Nephron (organoid): ENCODE measurements around the gene CD209.
"Not testable (repeated sequence)": the region's sequence is repeated elsewhere in the genome, so short reads cannot be mapped to it uniquely, and the experiment has no call there.

Experiments
- H3K27ac Mint-ChIP-seq, 3 experiments: 2 replicates each; pipeline ENCODE4 v1.8.0; 2020; ENCODE audit warnings: mixed read lengths in 3 of 3, mild to moderate bottlenecking in 2 of 3, moderate library complexity in 1 of 3
- H3K27me3 Mint-ChIP-seq: 2 replicates; pipeline ENCODE4 v1.8.0; 2021; ENCODE audit warnings: low read depth, mild to moderate bottlenecking, moderate library complexity, mixed read lengths
- H3K36me3 Mint-ChIP-seq: 2 replicates; pipeline ENCODE4 v1.8.0; 2020; ENCODE audit warnings: low read depth, mixed read lengths
- H3K4me1 Mint-ChIP-seq: 2 replicates; pipeline ENCODE4 v1.8.0; 2020; ENCODE audit warnings: mixed read lengths
- H3K4me3 Mint-ChIP-seq, 3 experiments: 2 replicates each; pipeline ENCODE4 v1.8.0; 2020; ENCODE audit warnings: mild to moderate bottlenecking in 3 of 3, mixed read lengths in 3 of 3, moderate library complexity in 2 of 3
- H3K9me3 Mint-ChIP-seq: 2 replicates; pipeline ENCODE4 v1.8.0; 2020; ENCODE audit warnings: mixed read lengths
- TF ChIP-seq, protein P1 (sequence below), 3 experiments: fragments of 200-600 bp; sonication (generic); IDR thresholded peaks; one replicate each; pipeline ENCODE4 v1.5.0; 2021; ENCODE audit warnings: antibody characterized with exemption in 3 of 3; ENCODE audit not compliant: unreplicated experiment in 3 of 3

Gene CD209

DNA sequence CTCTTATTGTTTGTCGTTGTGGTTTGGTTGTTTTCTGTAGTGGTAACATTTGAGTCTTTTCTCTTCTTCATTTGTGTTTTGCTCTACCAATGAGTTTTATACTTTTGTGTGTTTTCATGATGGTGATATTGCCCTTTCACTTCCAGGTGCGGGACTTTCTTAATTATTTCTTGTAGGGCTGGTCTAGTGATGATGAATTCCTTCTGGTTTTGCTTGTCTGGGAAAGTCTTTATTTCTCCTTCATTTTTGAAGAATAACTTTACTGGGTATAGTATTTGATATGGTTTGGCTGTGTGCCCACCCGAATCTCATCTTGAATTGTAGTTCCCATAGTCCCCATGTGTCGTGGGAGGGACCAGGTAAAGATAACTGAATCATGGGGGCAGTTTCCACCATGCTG, 8.9 kb upstream of the CD209 start:
- Mint-ChIP-seq H3K9me3 (peaks cover 48% of the 10 kb centered on the region), H3K4me3 (no peak overlapping the region), H3K4me1 (no peaks in the 10 kb centered on the region), H3K36me3 (no peaks in the 10 kb centered on the region), H3K27me3 (peaks cover 4% of the 10 kb centered on the region), H3K27ac (no peak overlapping the region)
- TF ChIP-seq, protein P1, sequence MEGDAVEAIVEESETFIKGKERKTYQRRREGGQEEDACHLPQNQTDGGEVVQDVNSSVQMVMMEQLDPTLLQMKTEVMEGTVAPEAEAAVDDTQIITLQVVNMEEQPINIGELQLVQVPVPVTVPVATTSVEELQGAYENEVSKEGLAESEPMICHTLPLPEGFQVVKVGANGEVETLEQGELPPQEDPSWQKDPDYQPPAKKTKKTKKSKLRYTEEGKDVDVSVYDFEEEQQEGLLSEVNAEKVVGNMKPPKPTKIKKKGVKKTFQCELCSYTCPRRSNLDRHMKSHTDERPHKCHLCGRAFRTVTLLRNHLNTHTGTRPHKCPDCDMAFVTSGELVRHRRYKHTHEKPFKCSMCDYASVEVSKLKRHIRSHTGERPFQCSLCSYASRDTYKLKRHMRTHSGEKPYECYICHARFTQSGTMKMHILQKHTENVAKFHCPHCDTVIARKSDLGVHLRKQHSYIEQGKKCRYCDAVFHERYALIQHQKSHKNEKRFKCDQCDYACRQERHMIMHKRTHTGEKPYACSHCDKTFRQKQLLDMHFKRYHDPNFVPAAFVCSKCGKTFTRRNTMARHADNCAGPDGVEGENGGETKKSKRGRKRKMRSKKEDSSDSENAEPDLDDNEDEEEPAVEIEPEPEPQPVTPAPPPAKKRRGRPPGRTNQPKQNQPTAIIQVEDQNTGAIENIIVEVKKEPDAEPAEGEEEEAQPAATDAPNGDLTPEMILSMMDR (IDR thresholded peaks at IDR 0.05; ENCODE audit: unreplicated experiment in 3 of 3): no peak

DNA sequence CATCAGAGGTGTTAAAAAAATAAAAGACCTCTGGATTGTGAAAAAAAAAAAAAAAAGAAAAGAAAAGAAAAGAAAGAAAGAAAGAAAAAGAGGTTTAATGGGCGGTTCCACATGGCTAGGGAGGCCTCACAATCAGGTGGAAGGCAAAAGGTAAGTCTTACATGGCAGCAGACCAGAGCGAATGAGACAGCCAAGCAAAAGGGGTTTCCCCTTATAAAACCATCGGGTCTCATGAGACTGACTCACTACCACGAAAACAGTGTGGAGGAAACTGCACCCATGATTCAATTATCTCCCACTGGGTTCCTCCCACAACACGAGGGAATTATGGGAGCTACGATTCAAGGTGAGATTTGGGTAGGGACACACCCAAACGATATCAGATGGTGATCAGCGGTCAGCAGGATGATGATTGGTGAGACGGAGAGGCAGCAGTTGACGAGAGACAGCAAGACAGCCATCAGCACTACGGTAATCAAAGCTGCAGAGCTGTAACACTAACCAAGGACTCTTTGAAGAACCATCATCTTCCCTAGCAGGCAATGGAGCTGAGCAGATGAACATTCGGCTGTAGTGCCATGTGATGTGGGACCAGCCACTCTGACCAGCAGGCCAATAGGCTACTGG, 3.9 kb upstream of the CD209 start:
- peaks cover 6% of the 10 kb centered on the region for H3K4me1 Mint-ChIP-seq
- H3K9me3 Mint-ChIP-seq: peaks cover 24% of the 10 kb centered on the region
- H3K27ac Mint-ChIP-seq: no peak overlapping the region
- H3K36me3 Mint-ChIP-seq: no peaks in the 10 kb centered on the region
- peaks cover 19% of the 10 kb centered on the region for H3K27me3 Mint-ChIP-seq
- no peak overlapping the region for H3K4me3 Mint-ChIP-seq
- TF ChIP-seq, protein P1 (IDR thresholded peaks at IDR 0.05; ENCODE audit: unreplicated experiment in 3 of 3): no peak

- peaks cover 6% of the 10 kb centered on the region for H3K4me1 Mint-ChIP-seq
- H3K27ac Mint-ChIP-seq: no peak overlapping the region
- TF ChIP-seq, protein P1 (IDR thresholded peaks at IDR 0.05; ENCODE audit: unreplicated experiment in 3 of 3): no peak
- no peaks in the 10 kb centered on the region for H3K36me3 Mint-ChIP-seq
- no peak overlapping the region for H3K4me3 Mint-ChIP-seq
- peaks cover 10% of the 10 kb centered on the region for H3K9me3 Mint-ChIP-seq
- H3K27me3 Mint-ChIP-seq: peaks cover 31% of the 10 kb centered on the region
These were observed 1.4 kb upstream of the CD209 start for GRCh38 chr19:7748756-7749155.

GRCh38 chr19:7748171-7748570, 837 bp upstream of the CD209 start:
- peaks cover 32% of the 10 kb centered on the region for H3K27me3 Mint-ChIP-seq
- H3K36me3 Mint-ChIP-seq: no peaks in the 10 kb centered on the region
- no peak overlapping the region for H3K4me3 Mint-ChIP-seq
- H3K4me1 Mint-ChIP-seq: peaks cover 6% of the 10 kb centered on the region
- peaks cover 6% of the 10 kb centered on the region for H3K9me3 Mint-ChIP-seq
- TF ChIP-seq, protein P1 (IDR thresholded peaks at IDR 0.05; ENCODE audit: unreplicated experiment in 3 of 3): no peak
- H3K27ac Mint-ChIP-seq: no peak overlapping the region

- H3K9me3 Mint-ChIP-seq, H3K36me3 Mint-ChIP-seq, H3K4me3 Mint-ChIP-seq, H3K4me1 Mint-ChIP-seq, H3K27ac Mint-ChIP-seq: not testable (repeated sequence)
- H3K27me3 Mint-ChIP-seq: peaks cover 39% of the 10 kb centered on the region
These were observed 1.0 kb downstream of the CD209 start for GRCh38 chr19:7746306-7746705.

- Mint-ChIP-seq H3K9me3 (peaks cover 5% of the 10 kb centered on the region), H3K27ac (no peak overlapping the region), H3K4me3 (no peak overlapping the region), H3K27me3 (peaks cover 52% of the 10 kb centered on the region), H3K36me3 (no peaks in the 10 kb centered on the region), H3K4me1 (peaks cover 6% of the 10 kb centered on the region)
- TF ChIP-seq, protein P1 (IDR thresholded peaks at IDR 0.05; ENCODE audit: unreplicated experiment in 3 of 3): no peak
These were observed 2.3 kb downstream of the CD209 start for GRCh38 chr19:7744871-7745650.
